GM21529 (cell line): Measurements from ENCODE around the gene CASS4.

ENCODE experiments used
- ATAC-seq: cut with Tn5 transposase; IDR thresholded peaks from one replicate; pipeline ENCODE4 v1.9.1; 2021; ENCODE audit not compliant: unreplicated experiment

The CASS4 gene

DNA sequence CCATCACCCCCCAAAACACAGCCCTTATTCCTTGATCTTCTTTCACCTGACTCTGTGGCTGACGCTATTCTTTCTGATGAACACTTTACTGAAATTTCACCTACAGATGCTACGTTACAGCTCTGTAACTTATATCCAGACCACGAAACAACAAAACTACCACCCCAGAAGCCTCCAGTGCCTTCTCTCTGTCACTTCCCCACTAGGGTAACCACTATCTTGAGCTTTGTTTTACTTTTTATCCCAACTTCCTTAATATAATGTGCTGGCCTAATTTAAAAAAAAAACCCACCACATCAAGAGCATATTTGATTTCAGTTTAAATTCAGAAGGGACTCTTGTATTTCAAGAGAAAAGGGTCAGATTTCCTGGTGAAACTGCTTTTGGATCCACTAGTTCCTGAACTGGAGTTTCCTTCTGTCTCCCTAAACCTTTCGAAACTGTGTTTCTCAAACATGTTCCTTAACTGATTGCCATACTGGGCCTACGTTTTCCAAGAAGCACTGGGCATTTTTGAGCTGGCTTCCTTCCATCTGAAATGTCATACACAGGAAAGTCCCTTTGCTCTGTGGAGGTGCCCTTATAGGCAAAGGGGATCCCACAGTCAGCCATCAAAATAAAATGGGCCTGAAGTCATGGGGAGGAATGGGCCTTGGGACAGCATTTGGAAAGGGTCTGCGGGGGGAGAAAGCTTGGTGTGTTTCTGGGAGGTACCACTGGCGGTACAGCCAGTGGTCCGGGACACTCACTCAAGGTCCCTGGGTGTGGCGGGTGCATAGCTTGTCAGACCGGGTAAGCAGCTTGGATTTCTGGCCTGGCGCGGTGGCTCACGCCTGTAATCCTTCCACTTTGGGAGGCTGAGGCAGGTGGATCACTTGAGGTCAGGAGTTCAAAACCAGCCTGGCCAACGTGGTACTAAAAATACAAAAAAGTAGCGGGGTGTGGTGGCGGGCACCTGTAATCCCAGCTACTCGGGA lies 30.6 kb downstream of the CASS4 start:
- no peak for ATAC-seq

DNA sequence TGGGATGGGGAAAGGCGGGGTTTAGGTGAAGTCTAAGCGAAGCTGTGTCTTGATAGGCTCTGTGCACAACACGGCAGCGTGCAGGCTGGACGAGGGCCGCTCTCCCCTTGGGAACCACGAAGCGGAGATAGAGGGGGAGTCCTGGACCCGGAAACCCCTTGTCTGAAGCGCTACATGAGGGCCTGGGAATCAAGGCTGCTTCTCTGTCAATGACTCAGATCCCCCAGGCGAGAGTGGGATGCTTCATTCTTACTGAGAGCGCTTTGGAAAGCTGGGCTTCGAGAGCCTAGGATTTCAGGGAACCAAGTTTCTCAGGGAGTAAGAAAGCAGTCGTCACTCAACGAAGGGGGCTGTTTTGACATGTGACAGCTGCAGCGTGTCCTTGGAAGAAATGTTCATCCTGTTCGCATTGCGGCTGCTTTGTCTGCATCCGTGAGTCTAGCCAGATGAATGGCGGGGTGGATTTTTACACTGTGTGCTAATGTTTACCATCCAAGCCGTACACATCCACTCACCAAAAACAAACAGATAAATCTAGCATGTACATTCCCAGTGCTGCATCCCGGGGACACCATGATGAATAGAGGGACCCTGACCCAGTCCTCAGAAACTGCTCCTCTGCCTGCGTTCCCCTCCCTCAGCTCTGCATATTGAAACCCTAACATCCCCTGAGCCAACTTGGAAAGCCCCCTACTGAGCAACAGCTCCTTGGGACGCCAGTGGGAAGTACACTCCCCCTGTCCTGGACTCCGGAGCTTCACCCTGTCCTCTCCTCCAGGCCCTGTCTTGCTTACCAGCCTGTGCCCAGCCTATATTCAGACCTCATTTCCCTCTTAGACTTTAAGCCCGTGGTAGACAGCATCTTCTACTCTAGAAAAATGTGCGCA lies 31.8 kb downstream of the CASS4 start:
- ATAC-seq: no peak

DNA sequence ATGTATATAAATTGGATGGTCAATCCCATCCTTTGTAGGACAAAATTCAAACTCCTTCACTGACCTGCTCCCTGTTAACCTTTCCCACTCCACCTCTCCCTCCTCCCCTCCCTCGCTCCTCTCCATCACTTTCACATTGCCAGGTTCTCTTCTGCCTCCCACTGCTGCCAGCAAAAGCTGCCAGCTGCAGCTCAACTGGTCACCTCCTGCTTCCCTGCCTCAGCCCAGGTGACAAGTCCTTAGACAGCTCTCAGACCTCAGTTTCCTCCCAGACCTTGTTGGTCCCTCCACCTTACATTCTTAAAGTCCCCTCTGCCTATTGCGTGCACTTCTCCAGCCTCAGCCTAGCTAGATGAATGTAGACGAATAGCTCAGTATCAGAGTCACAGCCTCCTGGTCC lies 33.1 kb downstream of the CASS4 start:
- ATAC-seq: no peak

DNA sequence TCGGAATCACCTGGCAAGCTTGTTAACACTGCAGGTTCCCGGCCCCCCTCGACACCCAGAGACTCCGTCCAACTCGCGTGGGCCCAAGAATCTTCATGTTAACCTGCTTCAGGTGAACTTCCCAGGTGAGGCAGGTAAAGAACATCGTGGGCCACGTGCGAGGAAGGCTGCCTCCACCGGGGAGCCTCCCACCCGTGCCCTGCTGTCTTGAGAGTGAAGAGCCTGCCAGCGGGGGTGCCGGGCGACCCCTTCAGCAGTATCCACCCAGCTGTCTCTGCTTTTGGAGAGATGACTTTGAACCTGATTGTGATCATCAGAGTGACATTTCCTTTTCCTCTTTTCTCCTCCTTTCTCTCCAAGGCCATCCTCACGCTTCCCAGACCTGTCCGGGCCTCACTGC lies 33.5 kb downstream of the CASS4 start:
- ATAC-seq: no peak

DNA sequence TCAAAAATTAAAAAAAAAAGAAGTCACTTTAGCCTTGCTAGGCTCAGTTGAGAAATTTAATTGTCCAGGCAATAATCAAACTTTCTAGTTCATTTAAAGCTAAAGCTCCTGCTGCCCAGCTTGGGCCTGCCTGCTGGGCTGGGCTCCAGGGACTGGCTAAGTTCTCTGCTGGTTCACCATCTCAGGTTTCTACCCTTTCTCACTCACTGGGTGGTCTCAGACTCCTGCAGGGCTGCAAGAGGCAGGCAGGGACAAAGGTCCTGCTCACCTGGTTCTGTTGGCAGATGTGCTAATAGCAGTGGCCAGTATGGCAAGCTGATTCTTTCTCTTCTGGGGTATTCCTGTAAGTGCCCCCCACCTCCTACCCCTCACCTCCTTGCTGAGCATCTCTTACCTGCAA lies 35.2 kb downstream of the CASS4 start:
- ATAC-seq: no peak

DNA sequence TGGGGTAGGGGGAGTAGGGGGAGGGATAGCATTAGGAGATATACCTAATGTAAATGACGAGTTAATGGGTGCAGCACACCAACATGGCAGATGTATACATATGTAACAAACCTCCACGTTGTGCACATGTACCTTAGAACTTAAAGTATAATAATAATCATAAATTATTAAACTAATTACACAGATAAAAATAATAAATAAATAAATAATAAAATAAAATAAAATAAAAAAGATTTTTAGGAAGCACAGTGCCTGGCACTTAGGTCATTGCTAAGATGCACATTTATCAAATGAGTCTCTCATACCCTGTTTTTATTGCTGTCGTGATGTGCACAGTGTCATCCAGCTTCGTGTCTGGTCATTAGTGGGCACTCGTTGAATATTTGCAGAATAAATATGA lies 37.4 kb downstream of the CASS4 start:
- no peak for ATAC-seq

DNA sequence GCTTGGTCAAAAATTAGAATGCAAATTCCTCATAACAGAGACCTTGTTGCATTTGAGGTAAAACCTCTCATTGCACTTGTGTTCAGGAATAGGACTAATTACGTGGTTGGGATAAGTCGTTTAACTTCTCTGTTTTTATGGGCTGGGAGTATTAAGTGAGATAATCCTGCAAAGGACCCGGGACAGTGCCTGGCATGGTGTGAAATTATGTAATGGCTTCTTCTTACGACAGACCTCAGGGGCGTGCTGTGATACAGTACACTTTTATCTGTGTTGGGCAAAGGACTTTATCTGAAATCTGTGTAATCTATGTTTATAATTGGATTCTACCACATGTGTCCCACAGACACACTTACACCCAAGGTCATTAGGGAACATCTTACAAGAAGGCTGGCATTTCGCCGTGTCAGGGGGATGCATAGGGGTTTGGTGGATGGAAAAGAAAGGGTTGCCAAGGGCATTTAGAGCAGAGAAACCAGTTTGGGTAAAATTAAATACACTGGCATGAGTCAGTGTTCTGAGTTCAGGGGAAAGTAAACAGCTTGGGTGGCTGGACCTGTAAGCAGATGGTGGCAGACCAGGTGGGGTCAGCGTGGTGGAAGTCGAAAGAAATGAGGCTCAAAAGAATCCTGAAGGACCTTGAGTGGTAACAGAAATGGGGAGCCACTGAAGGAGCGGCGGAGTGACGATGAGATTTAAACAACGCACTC lies 39.2 kb downstream of the CASS4 start:
- no peak for ATAC-seq

- ATAC-seq: peak; percentile 82
These were observed 41.3 kb downstream of the CASS4 start for GRCh38 chr20:56453352-56453751.

DNA sequence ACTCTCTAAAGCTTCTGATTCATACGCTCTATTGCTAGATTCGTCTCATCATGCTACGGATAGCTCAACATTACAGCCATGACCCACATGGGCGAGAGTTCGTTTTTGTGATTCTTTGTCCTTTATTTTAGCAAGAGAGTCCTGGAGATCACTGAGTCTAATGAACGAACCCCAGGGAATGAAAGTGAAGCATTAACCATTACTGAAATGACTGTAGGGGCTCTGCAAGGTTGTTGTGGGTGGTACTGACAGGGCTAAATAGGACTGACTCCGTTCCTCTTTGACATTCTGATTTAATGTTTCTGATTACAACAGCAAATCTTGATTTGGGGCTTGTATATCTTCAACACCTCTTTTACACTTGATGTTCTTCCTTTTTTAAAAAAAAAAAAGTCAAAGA lies 42.7 kb downstream of the CASS4 start:
- ATAC-seq: peak; percentile 91

GRCh38 chr20:56458206-56458821 lies 46.3 kb downstream of the CASS4 start:
- ATAC-seq: no peak

- ATAC-seq: no peak
These were observed 48.4 kb downstream of the CASS4 start for GRCh38 chr20:56460459-56460858.

DNA sequence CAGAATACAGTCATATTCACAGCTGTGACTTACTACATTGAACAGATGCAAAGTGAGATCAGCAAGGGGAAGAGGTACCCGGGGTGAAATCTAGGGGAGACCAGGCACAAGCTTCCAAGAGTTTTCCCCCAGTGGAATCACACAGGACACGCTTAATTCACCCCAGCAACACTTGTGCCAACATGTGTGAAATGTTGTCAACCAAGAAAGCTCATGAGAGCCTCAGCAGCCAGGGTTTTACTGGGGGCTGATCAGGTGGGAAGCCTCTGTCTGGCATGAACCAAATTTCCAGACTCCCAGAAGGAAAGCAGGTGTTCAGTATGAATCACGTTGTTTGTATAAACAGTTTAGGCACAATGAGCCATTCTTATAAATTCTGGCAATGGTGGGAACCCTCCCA lies 49.5 kb downstream of the CASS4 start:
- no peak for ATAC-seq

DNA sequence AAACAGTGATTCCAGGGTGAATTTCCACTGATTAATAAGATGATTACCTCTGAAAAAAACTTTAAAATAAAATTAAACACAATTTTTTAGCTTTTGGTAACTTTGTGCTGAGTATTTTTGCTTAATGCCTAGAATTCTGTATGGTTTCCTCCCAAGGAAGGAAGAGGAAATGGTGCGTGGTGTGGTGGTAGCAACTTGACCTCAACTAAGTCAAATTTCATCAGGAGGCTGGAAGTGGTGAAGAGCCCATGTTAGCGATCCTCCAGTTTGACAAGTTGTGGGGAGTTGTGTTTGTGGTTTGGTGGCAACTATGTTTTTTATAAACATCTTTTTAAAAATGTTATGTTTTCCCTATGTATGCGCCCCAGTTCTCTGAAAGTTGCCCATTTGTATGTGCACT lies 51.4 kb downstream of the CASS4 start:
- ATAC-seq: no peak

DNA sequence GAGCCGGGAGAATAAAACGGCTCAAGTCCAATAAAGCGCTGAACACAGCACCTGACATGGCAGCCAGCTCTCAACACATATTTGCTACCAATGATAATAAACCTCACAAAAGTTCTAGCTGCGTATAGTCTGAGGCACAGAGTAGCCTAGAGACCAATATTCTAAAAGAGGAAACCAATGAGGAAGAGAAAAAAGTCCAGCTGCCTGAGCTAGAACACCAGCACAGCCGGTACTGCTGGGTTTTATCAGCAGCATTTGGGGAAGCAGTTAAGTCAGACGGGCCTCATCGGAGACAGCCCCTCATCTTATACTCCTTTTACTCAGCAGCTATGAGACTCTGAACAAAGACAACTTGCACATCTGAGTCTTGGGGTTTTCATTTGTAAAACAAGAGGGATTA lies 53.9 kb downstream of the CASS4 start:
- ATAC-seq: peak; percentile 29

- ATAC-seq: no peak
These were observed 55.9 kb downstream of the CASS4 start for GRCh38 chr20:56467968-56468315.

GRCh38 chr20:56468316-56469076 lies 56.4 kb downstream of the CASS4 start, which contains the start of gene RTF2:
RTF2 (plus strand) TSS chr20:56468627; CDS start chr20:56468698, 71 bp downstream.
- peak; percentile 95 for ATAC-seq

GRCh38 chr20:56469077-56469449 lies 57.0 kb downstream of the CASS4 start:
- no peak for ATAC-seq

DNA sequence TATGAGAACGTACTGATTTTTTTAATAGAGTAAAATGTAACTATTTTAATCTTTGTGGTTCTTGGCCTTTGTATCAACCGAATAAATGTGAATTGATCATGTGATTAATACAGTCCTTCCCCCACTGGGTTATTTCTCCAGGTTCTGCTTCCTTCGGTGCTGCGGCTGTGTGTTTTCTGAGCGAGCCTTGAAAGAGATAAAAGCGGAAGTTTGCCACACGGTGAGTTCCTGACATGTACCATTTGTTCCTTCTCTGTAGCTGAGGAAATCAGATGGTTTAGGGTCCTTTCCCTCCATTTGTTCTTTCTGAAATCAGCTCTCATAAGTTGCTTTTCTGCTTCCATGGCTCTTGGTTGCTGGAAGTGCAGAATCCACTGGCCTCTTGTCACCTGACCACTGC lies 71.9 kb downstream of the CASS4 start:
- no peak for ATAC-seq

- no peak for ATAC-seq
These were observed 75.2 kb downstream of the CASS4 start for GRCh38 chr20:56487216-56487615.

GRCh38 chr20:56488566-56488965 lies 76.5 kb downstream of the CASS4 start:
- no peak for ATAC-seq
